ENCODE results near the gene NUDT4. TPM values are rescaled to one million over a fixed set of nuclear protein-coding genes. Genes with fewer than 3 reads are reported as not detected.

NUDT4 gene
- total RNA-seq, 4 donors from 2014 or later, result 54.4 to 84.3 (median 69.9) TPM

DNA sequence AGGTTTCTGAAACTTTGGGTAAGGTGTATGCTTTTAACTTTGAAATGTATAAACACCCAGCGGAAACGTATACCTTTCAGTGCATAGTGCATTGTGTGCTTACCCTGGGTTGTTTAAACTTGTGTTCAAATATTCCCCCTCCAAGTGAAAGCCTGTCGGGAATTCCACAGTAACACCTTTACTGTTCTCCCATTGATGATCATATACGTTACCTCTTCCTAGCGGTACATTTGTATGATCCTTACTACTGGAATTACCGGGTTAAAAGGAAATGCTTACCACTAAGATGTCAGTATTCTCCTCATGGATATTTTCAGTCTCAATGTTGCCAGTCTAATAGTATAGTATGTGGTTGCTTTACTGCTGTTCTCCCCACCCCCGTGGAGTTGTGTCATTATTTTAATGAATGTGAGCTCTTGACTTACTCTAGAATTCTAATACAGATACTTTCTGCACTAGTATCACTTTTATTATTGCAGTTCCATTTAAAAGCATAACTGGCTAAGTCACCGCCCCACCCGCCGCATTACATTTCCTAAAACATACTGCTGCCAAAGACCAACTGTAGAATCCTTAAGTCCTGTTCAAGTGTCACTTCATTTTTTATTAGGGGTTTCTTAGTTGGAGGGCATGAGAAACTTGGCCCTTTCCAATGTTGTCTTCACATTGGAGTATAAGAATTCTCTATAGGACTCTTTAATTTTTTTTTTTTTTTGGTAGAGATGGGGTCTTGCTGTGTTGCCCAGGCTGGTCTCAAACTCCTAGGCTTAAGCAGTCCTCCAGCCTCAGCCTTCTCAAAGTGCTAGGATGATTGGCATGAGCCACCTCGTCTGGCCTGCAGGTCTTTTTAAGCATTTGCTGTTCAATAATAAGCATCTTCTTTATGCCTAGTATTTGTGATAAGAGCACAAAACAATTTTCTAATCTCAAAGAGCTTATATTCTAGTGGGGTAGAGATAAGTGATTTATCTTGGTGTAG, 24.9 kb downstream of the NUDT4 start:
- WGBS, 2 donors, result 85 to 87% methylated on average over 11 of the region's 11 CpGs
- TF ChIP-seq, protein P1, sequence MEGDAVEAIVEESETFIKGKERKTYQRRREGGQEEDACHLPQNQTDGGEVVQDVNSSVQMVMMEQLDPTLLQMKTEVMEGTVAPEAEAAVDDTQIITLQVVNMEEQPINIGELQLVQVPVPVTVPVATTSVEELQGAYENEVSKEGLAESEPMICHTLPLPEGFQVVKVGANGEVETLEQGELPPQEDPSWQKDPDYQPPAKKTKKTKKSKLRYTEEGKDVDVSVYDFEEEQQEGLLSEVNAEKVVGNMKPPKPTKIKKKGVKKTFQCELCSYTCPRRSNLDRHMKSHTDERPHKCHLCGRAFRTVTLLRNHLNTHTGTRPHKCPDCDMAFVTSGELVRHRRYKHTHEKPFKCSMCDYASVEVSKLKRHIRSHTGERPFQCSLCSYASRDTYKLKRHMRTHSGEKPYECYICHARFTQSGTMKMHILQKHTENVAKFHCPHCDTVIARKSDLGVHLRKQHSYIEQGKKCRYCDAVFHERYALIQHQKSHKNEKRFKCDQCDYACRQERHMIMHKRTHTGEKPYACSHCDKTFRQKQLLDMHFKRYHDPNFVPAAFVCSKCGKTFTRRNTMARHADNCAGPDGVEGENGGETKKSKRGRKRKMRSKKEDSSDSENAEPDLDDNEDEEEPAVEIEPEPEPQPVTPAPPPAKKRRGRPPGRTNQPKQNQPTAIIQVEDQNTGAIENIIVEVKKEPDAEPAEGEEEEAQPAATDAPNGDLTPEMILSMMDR (IDR thresholded peaks at IDR 0.05), result no peak
- TF ChIP-seq EP300 (IDR thresholded peaks at IDR 0.05) (no peak), POLR2A (IDR thresholded peaks at IDR 0.05) (no peak)
- H3K36me3 ChIP-seq, result peaks cover 0 to 30% (median 0%) of the 10 kb centered on the region in 3 donors
- no peak overlapping the region for H3K27ac ChIP-seq
- no peaks in the 10 kb centered on the region for H3K9me3 ChIP-seq
- H3K4me1 ChIP-seq, result peaks cover 0 to 13% (median 0%) of the 10 kb centered on the region in 4 donors
- DNase-seq (ENCODE audit: low spot score in 2 of 2), result no peak
- H3K4me3 ChIP-seq, result no peak overlapping the region
- no peaks in the 10 kb centered on the region for H3K27me3 ChIP-seq

DNA sequence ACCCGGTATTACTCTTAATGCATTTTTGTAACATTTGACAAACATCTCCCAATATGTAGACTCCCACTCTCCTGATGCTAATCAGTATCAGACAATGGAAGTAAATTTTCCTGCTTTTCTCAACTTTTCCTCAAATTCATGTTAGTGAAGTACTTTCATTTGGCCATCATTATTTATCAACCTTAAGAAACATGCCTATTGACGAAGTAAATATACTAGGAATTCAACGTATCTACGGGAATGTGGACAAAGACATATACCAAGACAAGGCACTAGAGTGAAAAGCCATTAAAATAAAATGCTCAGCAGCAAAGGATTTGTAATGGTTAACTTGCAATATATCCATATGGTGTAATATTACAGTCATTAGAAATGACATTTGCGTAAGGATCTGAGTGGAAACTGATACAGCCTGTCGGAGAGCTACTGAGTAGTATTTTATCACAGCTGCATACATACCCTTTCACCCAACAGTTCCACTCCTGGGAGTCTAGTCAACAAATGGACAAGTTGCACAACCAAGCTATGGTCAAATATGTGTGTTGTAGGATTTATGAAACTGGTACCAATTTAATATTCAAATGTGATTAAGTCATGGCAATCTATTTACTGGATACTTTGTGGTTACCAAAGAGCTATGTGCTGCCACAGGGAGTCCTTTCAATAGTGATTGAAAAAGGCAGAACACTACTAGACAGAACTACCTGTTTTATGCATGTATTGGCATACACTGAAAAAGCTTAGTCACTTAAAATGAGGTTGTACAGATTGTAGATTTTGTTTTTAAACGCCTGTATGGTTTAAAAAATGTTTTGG, 26.5 kb downstream of the NUDT4 start:
- Histone ChIP-seq H3K9me3 (no peaks in the 10 kb centered on the region), H3K4me1 (peaks cover 0 to 15% (median 0%) of the 10 kb centered on the region in 4 donors), H3K4me3 (no peak overlapping the region), H3K27ac (peak overlapping the region in 2 of 4 donors; percentile 46 to 60), H3K36me3 (peaks cover 0 to 27% (median 0%) of the 10 kb centered on the region in 3 donors), H3K27me3 (no peaks in the 10 kb centered on the region)
- no peak for TF ChIP-seq EP300 (IDR thresholded peaks at IDR 0.05)
- TF ChIP-seq POLR2A (IDR thresholded peaks at IDR 0.05), result no peak
- TF ChIP-seq, protein P1 (IDR thresholded peaks at IDR 0.05), result no peak
- no peak for DNase-seq (ENCODE audit: low spot score in 2 of 2)
- WGBS, 2 donors, result 73 to 78% methylated on average over 7 of the region's 7 CpGs

DNA sequence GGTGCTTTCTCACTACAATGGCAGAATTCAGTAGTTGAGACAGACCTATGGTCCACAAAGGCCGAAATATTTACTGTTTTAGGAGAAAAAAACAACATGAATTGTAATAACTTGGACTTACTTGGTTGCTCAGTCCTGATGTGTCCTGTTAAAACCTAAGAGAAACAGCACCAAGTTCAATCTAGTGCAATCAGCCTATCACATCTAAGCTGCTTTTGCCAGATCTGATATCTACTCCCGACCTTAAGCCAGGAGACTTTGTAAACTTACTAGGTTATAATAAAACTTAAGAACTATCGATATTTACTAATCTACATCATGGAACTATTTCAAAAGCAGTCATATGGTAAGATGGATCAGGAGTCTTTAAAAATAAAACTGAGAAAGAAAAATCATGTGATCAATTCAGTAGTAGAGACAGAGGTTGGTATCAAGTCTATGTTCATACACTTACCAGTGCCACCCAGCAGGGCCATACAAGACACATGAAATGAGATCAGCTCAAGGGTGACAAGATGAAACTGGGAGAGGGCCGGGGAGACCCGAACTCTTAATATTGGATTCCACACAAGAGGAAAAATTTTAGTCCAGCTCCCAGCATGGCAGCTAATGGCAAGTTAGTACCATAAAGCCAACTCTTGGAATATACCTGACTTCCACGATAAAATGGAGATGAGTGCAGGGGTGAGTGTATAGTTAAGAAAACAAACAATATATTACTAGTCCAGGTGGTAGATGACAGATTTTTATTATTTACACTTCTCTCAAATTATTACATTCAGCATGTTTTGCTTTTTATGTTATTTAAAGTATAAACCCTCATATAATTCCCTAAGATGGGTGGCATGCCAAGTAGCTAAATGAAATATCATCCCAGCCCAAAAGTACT, 27.5 kb downstream of the NUDT4 start:
- H3K27me3 ChIP-seq, result no peaks in the 10 kb centered on the region
- WGBS, 2 donors, result 80 to 82% methylated on average over 6 of the region's 6 CpGs
- no peaks in the 10 kb centered on the region for H3K9me3 ChIP-seq
- peaks cover 0 to 35% (median 0%) of the 10 kb centered on the region in 3 donors for H3K36me3 ChIP-seq
- no peak for DNase-seq (ENCODE audit: low spot score in 2 of 2)
- no peak overlapping the region for H3K4me3 ChIP-seq
- H3K4me1 ChIP-seq, result peaks cover 0 to 22% (median 0%) of the 10 kb centered on the region in 4 donors
- H3K27ac ChIP-seq, result peak overlapping the region in 2 of 4 donors; percentile 46 to 60
- no peak for TF ChIP-seq EP300 (IDR thresholded peaks at IDR 0.05)
- TF ChIP-seq, protein P1 (IDR thresholded peaks at IDR 0.05), result no peak
- no peak for TF ChIP-seq POLR2A (IDR thresholded peaks at IDR 0.05)

DNA sequence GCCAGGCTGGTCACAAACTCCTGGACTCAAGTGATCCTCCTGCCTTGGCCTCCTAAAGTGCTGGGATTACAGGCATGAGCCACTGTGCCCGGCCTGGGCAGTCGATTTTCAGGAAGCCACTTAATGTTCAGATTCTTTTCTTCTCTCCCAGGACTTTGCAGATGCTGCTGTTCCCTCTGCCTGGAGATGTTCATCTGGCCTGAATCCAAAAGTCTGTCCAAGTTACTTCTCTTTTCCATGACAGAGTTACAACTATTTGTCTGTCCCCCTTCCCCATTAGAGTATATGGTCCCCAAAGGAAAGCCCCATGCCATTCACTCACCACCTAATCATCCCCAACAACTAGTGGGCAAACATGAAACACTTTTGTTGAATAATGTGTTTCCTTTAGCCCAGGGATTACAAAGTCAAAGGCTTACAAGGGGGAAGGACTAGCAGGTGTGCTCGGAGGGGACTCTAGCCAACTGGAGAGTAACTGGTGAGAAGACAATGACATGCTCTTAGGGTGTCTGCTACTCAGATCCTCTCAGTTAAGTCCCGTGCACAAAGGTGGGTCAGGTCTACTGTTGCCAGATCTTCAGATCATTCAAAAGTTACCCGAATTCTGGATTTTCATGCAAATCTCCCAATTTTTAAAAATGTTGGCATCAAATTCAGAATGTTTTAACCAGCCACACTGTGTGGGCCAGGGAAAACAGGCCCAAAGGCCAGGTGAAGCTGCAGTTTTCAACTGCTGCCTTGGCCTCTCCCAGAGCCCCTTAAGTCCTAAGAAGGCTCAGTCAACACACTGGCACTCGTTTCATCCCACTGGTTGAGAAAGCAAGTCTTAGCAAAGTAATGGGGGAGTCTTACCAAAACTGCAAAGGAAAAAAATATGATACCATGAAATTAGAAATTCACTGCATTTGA, 29.6 kb downstream of the NUDT4 start:
- Histone ChIP-seq H3K27ac (no peak overlapping the region), H3K36me3 (peaks cover 0 to 40% (median 0%) of the 10 kb centered on the region in 3 donors), H3K4me1 (peaks cover 0 to 35% (median 0%) of the 10 kb centered on the region in 4 donors), H3K9me3 (no peaks in the 10 kb centered on the region), H3K4me3 (no peak overlapping the region), H3K27me3 (no peaks in the 10 kb centered on the region)
- TF ChIP-seq EP300 (IDR thresholded peaks at IDR 0.05) (no peak), POLR2A (IDR thresholded peaks at IDR 0.05) (no peak)
- TF ChIP-seq, protein P1 (IDR thresholded peaks at IDR 0.05), result no peak
- WGBS, 2 donors, result 74 to 86% methylated on average over 6 of the region's 6 CpGs
- no peak for DNase-seq (ENCODE audit: low spot score in 2 of 2)

Measured in tibial nerve (tissue), 4 donors.